Measurements from ENCODE around the gene GYS1.

GYS1 gene

GRCh38 chr19:48967346-48968178 lies 25.5 kb downstream of the GYS1 start:
- no peak for ATAC-seq
- TF ChIP-seq ZNF70 (CRISPR knock-in tag; IDR thresholded peaks at IDR 0.05), result no peak
- no peak for TF ChIP-seq PPARA (CRISPR knock-in tag; IDR thresholded peaks at IDR 0.05; ENCODE audit: borderline replicate concordance)
- TF ChIP-seq ZFP3 (CRISPR knock-in tag; IDR thresholded peaks at IDR 0.05), result no peak
- no peak for TF ChIP-seq CSDC2 (CRISPR knock-in tag; IDR thresholded peaks at IDR 0.05)

DNA sequence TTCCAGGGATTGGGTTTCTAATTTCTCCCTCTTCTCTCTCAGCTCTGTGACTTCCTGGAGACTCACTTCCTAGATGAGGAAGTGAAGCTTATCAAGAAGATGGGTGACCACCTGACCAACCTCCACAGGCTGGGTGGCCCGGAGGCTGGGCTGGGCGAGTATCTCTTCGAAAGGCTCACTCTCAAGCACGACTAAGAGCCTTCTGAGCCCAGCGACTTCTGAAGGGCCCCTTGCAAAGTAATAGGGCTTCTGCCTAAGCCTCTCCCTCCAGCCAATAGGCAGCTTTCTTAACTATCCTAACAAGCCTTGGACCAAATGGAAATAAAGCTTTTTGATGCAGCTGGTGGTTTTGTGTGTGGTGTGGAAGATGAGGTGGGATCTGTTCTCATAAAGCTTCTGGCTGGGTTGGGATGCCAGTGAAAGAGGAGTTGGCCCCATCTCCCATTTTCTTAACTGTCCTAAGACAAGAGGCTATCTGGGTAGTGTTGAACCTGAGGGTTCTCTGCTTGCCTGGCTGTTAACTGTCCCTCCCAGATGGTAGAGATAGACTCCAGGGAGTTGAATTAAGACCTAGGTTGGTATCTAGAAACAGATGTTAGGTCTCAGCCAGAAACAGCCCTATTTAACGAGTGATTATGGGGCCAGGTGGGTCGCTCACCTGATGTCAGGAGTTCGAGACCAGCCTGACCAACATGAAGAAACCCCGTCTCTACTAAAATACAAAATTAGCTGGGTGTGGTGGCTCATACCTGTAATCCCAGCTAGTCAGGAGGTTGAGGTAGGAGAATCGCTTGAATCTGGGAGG lies 26.4 kb downstream of the GYS1 start:
- no peak for ATAC-seq
- TF ChIP-seq PPARA (CRISPR knock-in tag; IDR thresholded peaks at IDR 0.05; ENCODE audit: borderline replicate concordance) (no peak), BACH2 (CRISPR knock-in tag; IDR thresholded peaks at IDR 0.05; ENCODE audit: borderline replicate concordance) (no peak), OSR1 (CRISPR knock-in tag; IDR thresholded peaks at IDR 0.05) (no peak), ZNF565 (CRISPR knock-in tag; conservative IDR thresholded peaks at IDR 0.05; ENCODE audit: low read depth) (no peak), CSRNP3 (CRISPR knock-in tag; IDR thresholded peaks at IDR 0.05) (no peak), TSHZ2 (CRISPR knock-in tag; IDR thresholded peaks at IDR 0.05) (no peak), GLIS3 (CRISPR knock-in tag; IDR thresholded peaks at IDR 0.05) (no peak), ZC3H10 (CRISPR knock-in tag; IDR thresholded peaks at IDR 0.05) (no peak), RARB (CRISPR knock-in tag; IDR thresholded peaks at IDR 0.05) (no peak), TOX (CRISPR knock-in tag; IDR thresholded peaks at IDR 0.05; ENCODE audit: borderline replicate concordance) (no peak), ESRRG (CRISPR knock-in tag; IDR thresholded peaks at IDR 0.05) (no peak), ZFP3 (CRISPR knock-in tag; IDR thresholded peaks at IDR 0.05) (no peak), PATZ1 (CRISPR knock-in tag; IDR thresholded peaks at IDR 0.05; ENCODE audit: borderline replicate concordance) (no peak), ZNF70 (CRISPR knock-in tag; IDR thresholded peaks at IDR 0.05) (no peak), ARNTL (CRISPR knock-in tag; IDR thresholded peaks at IDR 0.05; ENCODE audit: borderline replicate concordance, low read depth) (no peak)
- TF ChIP-seq, protein P1, sequence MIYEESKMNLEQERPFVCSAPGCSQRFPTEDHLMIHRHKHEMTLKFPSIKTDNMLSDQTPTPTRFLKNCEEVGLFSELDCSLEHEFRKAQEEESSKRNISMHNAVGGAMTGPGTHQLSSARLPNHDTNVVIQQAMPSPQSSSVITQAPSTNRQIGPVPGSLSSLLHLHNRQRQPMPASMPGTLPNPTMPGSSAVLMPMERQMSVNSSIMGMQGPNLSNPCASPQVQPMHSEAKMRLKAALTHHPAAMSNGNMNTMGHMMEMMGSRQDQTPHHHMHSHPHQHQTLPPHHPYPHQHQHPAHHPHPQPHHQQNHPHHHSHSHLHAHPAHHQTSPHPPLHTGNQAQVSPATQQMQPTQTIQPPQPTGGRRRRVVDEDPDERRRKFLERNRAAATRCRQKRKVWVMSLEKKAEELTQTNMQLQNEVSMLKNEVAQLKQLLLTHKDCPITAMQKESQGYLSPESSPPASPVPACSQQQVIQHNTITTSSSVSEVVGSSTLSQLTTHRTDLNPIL (CRISPR knock-in tag; IDR thresholded peaks at IDR 0.05; ENCODE audit: low read depth), result no peak

DNA sequence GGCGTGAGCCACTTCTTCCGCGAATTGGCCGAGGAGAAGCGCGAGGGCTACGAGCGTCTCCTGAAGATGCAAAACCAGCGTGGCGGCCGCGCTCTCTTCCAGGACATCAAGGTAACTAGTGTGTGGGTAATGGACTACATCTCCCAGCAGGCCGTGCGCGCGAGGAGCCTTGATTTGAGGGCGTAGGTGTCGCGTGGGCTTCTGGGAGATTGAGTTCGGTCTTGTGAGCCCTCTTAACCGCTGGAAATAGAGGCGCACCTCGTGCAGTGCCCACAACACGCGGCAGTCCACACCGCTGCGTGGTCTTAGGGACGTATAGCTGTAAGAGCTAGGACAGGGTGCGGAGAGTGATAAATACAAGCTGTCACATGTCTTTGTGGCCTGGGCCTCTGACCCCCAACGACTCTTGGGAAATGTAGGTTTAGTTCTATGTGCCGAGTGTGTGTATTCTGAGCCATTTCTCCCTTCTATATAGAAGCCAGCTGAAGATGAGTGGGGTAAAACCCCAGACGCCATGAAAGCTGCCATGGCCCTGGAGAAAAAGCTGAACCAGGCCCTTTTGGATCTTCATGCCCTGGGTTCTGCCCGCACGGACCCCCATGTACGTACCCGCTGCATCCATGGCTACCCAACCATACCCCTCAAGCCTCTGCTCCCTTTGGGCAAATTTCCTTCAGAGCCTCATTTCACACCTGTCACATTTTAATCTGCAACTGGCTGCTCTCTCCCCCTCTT lies 27.1 kb downstream of the GYS1 start:
- ATAC-seq, result peak; percentile 72
- TF ChIP-seq ESRRG (CRISPR knock-in tag; IDR thresholded peaks at IDR 0.05) (no peak), ZFP3 (CRISPR knock-in tag; IDR thresholded peaks at IDR 0.05) (no peak), CSDC2 (CRISPR knock-in tag; IDR thresholded peaks at IDR 0.05) (no peak), ZNF565 (CRISPR knock-in tag; conservative IDR thresholded peaks at IDR 0.05; ENCODE audit: low read depth) (no peak), ARNTL (CRISPR knock-in tag; IDR thresholded peaks at IDR 0.05; ENCODE audit: borderline replicate concordance, low read depth) (no peak), SNAI2 (CRISPR knock-in tag; IDR thresholded peaks at IDR 0.05) (no peak), BACH2 (CRISPR knock-in tag; IDR thresholded peaks at IDR 0.05; ENCODE audit: borderline replicate concordance) (no peak), TSHZ2 (CRISPR knock-in tag; IDR thresholded peaks at IDR 0.05) (no peak)
- TF ChIP-seq, protein P1 (CRISPR knock-in tag; IDR thresholded peaks at IDR 0.05; ENCODE audit: low read depth), result no peak
